Mammary epithelial cell (primary cell): ENCODE data around the gene SRC.

ENCODE experiments used
- CTCF ChIP-seq, 2 donors: IDR thresholded peaks in 1 of 2; conservative IDR thresholded peaks in 1 of 2; 2 replicates each; pipeline ENCODE4 v1.5.1; 2011 to 2012; ENCODE audit warnings: inconsistent platforms in 2 of 2, low read length in 2 of 2, mild to moderate bottlenecking in 2 of 2, control low read depth in 1 of 2, low read depth in 1 of 2; ENCODE audit not compliant: insufficient read depth in 1 of 2; ENCODE audit errors: extremely low read depth in 1 of 2
- EZH2 ChIP-seq: IDR thresholded peaks from 2 replicates; pipeline ENCODE4 v1.6.1; 2012; ENCODE audit warnings: low read length, inconsistent platforms, borderline replicate concordance

- TF ChIP-seq CTCF (conservative IDR thresholded peaks at IDR 0.05 in 1 of 2, IDR thresholded peaks at IDR 0.05 in 1 of 2; ENCODE audit: extremely low read depth in 1 of 2, insufficient read depth in 1 of 2, low read depth in 1 of 2, low read length in 2 of 2) (no peak), EZH2 (no peak)
These were observed 62.6 kb downstream of the SRC start for GRCh38 chr20:37408302-37409193.
